Measurements from ENCODE around the gene KDM3A. TPM values are rescaled to one million over a fixed set of nuclear protein-coding genes. Genes with fewer than 3 reads are reported as not detected.

The KDM3A gene
- total RNA-seq, 1 donor from 2014 or later = 22.1 TPM

GRCh38 chr2:86513948-86514660, 72.9 kb downstream of the KDM3A start:
- DNase-seq (ENCODE audit: low spot score) = no peak

GRCh38 chr2:86518481-86518880, 77.3 kb downstream of the KDM3A start:
- DNase-seq (ENCODE audit: low spot score) = no peak

GRCh38 chr2:86519349-86519748, 78.2 kb downstream of the KDM3A start:
- no peak for DNase-seq (ENCODE audit: low spot score)

GRCh38 chr2:86520153-86520552, 79.0 kb downstream of the KDM3A start:
- DNase-seq (ENCODE audit: low spot score) = no peak

- no peak for DNase-seq (ENCODE audit: low spot score)
These were observed 80.8 kb downstream of the KDM3A start for GRCh38 chr2:86521922-86522321.

- DNase-seq (ENCODE audit: low spot score) = no peak
These were observed 81.5 kb downstream of the KDM3A start for GRCh38 chr2:86522711-86523110.

- DNase-seq (ENCODE audit: low spot score) = no peak
These were observed 82.3 kb downstream of the KDM3A start for GRCh38 chr2:86523491-86523890.

- DNase-seq (ENCODE audit: low spot score) = no peak
These were observed 84.5 kb downstream of the KDM3A start for GRCh38 chr2:86525421-86526340.

- no peak for DNase-seq (ENCODE audit: low spot score)
These were observed 92.4 kb downstream of the KDM3A start for GRCh38 chr2:86533589-86533988.

- no peak for DNase-seq (ENCODE audit: low spot score)
These were observed 100.2 kb downstream of the KDM3A start for GRCh38 chr2:86541334-86541733.

Other genes with a start within 250 kb of the KDM3A start
- 85.2 TPM for gene IMMT, start 245.9 kb upstream of the KDM3A start, total RNA-seq
- gene MRPL35, start 241.9 kb upstream of the KDM3A start, total RNA-seq = 30.9 TPM
- 0.96 TPM for gene REEP1, start 103.7 kb upstream of the KDM3A start, total RNA-seq
- gene CHMP3, start 122.1 kb downstream of the KDM3A start, total RNA-seq = 99.9 TPM
- gene RNF103, start 182.5 kb downstream of the KDM3A start, total RNA-seq = 19.9 TPM

All from mesenteric fat pad (tissue), 1 donor.